Measurements from ENCODE around the gene PNMA6F.

DNA sequence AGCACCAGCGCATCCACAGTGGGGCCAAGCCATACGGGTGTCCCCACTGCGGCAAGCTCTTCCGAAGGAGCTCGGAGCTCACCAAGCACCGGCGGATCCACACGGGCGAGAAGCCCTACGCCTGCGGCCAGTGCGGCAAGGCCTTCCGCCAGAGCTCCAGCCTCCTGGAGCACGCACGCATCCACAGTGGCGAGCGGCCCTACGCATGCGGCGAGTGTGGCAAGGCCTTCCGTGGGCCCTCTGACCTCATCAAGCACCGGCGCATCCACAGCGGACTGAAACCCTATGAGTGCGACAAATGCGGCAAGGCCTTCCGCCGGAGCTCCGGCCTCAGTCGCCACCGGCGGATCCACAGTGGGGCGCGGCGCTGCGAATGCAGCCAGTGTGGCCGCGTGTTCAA lies 26.0 kb upstream of the PNMA6F start:
- TF ChIP-seq, protein P1, sequence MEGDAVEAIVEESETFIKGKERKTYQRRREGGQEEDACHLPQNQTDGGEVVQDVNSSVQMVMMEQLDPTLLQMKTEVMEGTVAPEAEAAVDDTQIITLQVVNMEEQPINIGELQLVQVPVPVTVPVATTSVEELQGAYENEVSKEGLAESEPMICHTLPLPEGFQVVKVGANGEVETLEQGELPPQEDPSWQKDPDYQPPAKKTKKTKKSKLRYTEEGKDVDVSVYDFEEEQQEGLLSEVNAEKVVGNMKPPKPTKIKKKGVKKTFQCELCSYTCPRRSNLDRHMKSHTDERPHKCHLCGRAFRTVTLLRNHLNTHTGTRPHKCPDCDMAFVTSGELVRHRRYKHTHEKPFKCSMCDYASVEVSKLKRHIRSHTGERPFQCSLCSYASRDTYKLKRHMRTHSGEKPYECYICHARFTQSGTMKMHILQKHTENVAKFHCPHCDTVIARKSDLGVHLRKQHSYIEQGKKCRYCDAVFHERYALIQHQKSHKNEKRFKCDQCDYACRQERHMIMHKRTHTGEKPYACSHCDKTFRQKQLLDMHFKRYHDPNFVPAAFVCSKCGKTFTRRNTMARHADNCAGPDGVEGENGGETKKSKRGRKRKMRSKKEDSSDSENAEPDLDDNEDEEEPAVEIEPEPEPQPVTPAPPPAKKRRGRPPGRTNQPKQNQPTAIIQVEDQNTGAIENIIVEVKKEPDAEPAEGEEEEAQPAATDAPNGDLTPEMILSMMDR (conservative IDR thresholded peaks at IDR 0.05 in 1 of 2, IDR thresholded peaks at IDR 0.05 in 1 of 2; ENCODE audit: extremely low read depth in 1 of 2, insufficient read depth in 1 of 2, low read depth in 1 of 2, low read length in 2 of 2): no peak
- TF ChIP-seq EZH2 (IDR thresholded peaks at IDR 0.05; ENCODE audit: borderline replicate concordance, low read length): no peak

Data from mammary epithelial cell (primary cell).